T follicular helper cell (primary cell): ENCODE results near the gene LPAR2.
A peak's percentile ranks its signal among the peaks of the same experiment; 100 is the strongest.
"Not testable (repeated sequence)": the region's sequence is repeated elsewhere in the genome, so short reads cannot be mapped to it uniquely, and the experiment has no call there.

Experiments used
- DNase-seq: peaks from one replicate; pipeline ENCODE4 v3.0.0-alpha.2; 2020; ENCODE audit warnings: low read depth

The LPAR2 gene

GRCh38 chr19:19631346-19631745, 3.3 kb upstream of the LPAR2 start:
- DNase-seq, result no peak

- DNase-seq, result no peak
These were observed 2.4 kb upstream of the LPAR2 start for GRCh38 chr19:19630426-19630825.

GRCh38 chr19:19630062-19630414, 2.0 kb upstream of the LPAR2 start:
- no peak for DNase-seq

DNA sequence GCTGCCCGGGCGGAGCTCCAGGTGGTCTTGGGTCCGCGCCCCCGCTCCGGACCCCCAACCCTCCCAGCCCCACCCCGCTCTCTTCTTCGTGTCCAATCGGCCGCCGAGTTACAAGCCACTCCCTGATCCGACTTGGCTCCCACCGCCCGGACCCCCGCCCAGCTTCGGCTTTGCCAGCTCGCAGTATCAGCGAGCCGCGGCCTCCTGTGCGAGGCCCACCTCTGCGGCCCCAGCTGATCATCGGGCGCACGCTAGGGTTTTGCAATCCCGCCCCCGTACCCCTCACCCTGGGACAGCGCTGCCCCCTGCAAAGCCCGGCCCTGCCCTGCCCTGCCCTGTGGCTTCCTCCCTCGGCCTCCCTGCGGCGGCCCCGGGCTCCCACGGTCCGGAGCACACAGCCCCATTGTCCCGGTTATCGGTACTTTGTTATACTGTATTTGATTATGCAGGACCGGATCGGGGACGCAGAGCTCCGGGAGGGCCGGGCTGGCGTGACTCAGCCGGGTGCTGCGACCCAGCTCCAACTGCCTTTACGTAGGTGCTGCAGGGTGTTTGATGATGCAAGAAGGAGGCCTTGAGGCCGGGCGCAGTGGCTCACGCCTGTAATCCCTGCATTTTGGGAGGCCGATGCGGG, 598 bp upstream of the LPAR2 start:
- DNase-seq, result peak; percentile 30

- no peak for DNase-seq
These were observed 1.2 kb downstream of the LPAR2 start for GRCh38 chr19:19626516-19627472.

GRCh38 chr19:19624032-19624570, 3.9 kb downstream of the LPAR2 start:
- DNase-seq, result no peak

DNA sequence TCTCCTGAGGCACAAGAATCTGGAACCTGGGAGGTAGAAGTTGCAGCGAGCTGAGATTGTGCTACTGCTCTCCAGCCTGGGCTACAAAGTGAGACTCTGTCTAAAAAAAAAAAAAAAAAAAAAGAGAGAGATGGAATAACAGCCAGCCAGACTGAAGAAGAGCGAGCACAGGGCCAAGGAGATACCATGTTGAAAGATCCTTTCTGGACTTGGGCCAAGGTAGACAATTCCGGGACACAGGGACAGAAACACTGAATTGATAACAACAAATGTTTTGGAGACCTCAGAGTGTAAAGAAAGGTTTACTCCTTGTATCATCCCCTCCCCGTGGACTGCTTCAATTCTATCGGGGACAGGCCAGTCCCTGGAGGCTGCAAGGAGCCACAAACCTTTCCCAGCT, 4.6 kb downstream of the LPAR2 start:
- DNase-seq, result no peak

DNA sequence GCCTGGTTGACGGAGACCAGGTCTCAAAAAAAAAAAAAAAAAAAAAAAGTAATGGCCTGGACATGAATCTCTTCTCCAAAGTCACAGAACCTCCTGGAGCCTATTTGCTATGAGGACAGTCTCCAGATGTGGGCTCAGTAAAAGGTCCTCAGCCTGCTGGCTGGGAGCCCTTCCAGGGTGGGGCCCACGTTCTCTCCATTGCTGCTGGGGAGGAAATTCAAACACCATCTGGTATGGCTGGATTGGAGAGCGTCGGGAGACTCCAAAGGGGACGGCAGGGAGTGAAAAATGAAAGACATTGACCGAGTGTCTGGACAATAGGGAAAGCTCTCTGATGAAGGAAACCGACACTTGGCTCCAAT, 8.2 kb downstream of the LPAR2 start:
- no peak for DNase-seq

DNA sequence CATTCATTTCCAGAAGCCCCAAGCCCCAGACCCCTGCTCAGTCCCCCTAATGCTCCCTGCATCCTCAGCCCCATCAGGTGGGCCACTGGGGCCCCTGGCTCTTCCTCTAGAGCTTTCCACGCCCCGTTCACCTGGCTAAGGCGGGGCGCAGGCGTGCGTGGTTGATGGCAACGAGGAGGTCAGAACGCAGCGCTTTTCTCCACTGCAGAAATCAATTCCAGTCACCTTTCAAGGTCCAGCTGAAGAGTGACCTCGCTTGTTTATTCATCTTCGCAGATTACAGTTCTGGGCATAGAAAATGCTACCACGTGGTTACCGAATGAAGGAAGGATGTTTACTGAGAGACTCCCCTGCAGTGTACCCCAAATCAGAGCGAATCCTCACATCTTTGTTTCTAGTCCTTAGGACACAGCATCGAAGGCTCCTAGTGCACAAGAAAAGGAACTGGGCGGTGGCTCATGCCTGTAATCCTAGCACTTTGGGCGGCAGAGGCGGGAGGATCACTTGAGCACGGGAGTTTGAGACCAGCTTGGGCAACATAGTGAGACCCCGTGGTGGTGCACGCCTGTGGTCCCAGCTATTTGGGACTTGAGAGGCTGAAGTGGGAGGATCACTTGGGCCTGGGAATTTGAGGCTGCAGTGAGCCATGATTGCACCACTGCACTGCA, 8.7 kb downstream of the LPAR2 start:
- no peak for DNase-seq

DNA sequence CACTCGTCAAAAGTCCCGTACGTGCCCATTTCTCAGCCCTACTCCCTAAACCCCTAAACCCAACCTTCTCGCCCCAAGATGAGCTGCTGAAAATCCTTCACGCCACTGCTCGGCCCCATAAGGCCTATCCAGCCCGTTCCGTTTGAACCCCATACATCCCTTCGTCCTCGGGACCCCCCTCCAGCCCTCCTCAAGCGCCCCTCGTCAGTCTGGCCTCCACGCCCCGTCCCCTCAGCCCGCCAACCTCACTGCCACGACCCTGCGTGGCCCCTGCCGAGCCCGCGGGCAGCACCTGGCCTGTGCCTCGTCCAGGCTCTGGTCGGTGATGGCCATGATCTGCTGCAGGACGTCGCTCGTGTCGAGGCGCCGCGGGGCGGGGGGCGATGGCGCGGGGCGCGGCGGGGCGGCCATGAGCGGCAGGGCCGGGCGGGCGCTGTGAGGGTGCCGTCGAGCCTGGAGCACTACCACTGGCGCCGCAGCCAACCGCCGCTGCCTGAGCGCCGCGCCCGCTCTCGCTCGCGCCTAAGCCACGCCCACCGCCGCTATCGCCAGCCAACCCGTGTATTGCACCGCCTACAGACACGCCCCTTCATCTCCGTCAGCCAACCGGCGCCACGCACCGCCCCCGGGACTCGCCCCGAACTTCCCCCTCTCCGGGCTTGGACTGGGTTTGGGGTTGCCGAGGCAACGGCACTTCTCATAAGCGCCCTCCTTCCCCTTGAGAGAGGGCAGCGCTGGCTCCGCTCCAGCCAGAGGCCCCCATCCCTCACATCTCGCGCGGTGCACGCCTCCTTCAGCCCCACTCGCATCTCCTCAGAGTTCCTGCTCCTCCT, 9.6 kb downstream of the LPAR2 start, which contains the start of gene PBX4:
PBX4 (minus strand) TSS at position 469 of the 833 bp plus-strand sequence; CDS start at position 411, 58 bp downstream.
- peak; percentile 99 for DNase-seq

- no peak for DNase-seq
These were observed 12.9 kb downstream of the LPAR2 start for GRCh38 chr19:19615086-19615485.

DNA sequence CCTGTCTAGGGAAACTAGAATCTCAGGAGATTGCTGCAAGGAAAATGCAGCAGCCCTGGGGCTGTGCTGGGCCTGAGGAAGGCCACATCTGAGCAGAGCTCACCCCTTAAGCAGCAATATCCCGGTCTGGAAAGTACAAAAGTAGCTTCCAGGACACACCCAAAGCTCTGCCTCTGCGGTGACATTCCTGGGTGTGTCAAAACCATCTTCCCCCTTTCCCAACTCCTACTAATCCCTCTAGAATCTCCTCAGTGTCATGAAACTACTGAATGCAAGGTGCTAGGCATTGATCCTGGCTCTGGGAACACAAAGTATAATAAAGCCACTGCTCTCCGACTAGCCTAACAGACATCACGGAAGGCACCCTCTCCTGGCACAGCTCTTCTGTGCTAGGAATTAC, 14.5 kb downstream of the LPAR2 start:
- DNase-seq, result no peak

GRCh38 chr19:19610376-19611202, 17.4 kb downstream of the LPAR2 start:
- DNase-seq, result no peak

DNA sequence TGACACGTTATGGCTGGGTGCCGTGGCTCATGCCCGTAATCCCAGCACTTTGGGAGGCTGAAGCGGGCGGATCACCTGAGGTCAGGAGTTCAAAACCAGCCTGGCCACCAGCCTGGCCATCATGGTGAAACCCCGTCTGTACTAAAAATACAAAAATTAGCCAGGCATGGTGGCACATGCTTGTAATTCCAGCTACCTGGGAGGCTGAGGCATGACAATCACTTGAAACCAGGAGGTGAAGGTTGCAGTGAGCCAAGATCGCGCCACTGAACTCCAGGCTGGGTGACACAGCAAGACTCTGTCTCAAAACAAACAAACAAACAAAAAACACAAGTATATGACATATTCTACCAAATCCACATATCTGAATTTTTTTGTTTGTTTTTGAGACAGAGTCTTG, 21.3 kb downstream of the LPAR2 start:
- not testable (repeated sequence) for DNase-seq

- DNase-seq, result peak; percentile 52
These were observed 22.0 kb downstream of the LPAR2 start for GRCh38 chr19:19606021-19606420.

DNA sequence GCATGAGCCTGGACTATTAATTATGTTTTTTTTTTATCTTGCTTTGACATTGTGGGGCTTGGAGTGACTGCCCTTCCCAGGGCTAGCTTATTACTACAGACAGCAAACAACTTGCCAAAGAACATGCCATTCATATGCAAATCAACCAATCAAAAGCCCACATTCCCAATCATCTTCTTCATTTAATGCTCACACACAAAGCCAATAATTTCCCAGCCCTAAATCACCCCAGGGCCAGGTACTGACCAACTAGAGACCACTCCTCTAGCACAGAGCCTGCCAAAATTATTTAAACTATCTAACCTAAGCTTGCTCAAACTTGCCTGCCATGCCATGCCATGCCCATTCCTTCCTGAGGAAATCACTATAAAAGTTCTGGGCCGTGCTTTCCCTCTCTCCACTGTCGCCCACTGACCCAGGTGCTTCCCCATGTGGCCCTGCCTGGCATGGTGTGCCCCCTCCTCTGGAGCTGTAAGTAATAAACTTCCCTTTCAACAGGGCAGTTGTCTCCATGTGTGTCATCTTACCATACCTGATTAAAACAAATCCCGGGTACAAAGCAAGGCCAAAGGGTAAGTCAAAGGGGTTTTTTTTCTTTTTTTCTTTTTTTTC, 25.2 kb downstream of the LPAR2 start:
- DNase-seq, result no peak

DNA sequence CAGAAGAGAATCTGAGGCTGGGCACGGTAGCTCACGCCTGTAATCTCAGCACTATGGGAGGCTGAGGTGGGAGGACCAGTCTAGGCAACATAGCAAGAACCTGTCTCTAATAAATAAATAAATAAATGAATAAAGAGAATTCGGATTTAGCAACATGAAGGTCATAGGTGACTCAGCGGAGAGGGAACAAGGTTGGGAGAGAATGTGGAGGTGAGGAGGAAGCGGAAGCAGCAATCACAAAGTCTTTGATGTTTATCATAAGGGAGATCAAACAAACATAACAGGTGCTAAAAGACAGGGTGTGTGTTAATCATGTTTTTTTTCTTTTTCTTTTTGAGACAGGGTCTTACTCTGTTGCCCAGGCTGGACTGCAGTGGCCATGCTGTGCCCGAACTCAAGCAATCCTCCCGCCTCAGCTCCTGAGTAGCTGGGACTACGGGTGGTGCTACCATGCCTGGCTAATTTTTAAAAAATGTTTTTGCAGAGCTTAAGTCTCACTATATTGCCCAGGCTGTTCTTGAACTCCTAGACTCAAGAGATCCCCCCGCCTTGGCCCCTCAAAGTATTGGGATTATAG, 25.8 kb downstream of the LPAR2 start:
- DNase-seq, result peak; percentile 53

DNA sequence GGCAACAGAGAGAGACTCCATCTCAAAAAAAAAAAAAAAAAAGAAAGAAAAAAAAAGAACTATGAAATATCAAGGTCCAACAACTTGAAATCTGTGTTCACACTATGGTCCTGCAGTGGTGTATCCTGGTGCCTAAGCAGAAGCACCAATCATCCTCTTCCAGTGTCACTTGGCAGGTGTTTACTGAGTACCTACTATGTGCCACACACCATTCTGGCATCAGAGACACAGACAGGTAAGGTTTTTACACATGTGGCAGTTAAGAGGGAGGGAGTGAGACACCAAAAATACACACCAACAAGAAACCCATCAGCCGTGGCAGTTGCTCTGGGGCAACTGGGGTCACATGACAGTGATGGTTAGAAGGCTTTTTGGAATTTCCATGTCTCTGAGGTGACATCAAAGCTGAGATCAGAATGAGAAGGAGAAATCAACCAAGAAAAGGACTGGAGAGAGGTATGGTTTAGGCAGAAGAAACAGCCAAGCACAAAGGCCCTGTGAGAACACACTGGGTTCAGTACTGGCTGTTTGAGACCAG, 27.2 kb downstream of the LPAR2 start:
- no peak for DNase-seq

DNA sequence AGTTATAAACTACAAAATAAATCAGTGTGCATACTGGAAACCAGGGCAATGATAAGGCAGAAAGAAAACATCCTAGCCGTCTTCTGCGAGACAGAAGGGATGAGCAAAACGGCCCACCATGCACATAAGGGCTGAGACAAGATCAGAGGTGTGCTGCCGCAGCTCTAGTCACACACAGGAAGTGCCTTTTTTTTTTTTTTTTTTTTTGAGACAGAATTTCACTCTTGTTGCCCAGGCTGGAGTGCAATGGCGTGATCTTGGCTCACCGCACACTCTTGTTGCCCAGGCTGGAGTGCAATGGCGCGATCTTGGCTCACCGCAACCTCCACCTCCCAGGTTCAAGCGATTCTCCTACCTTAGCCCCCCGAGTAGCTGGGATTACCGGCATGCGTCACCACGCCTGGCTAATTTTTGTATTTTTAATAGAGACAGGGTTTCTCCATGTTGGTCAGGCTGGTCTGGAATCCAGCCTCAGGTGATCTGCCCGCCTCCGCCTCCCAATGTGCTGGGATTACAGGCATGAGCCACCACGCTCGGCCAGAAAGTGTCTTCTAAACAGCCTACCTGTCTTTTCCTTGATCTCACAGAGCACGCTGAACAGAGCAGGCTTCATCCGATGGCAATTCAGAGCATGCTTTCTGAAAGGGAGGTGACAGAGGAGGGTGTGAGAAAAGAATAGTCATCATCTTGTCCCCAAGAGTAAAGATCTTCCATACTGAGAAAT, 29.1 kb downstream of the LPAR2 start:
- DNase-seq, result peak; percentile 64
